Peyer's patch (tissue), 4 donors: Measurements from ENCODE around the gene SERPINF2. TPM values are rescaled to one million over a fixed set of nuclear protein-coding genes. Genes with fewer than 3 reads are reported as not detected.

ENCODE experiments used
- DNase-seq, 3 donors: peaks; one replicate each; pipeline ENCODE4 v3.0.0-alpha.2; 2017 to 2019
- H3K27ac ChIP-seq, 4 donors: fragments of 200-600 bp; sonication (generic); one replicate each; pipeline ENCODE4 v1.5.1; 2016 to 2019
- H3K27me3 ChIP-seq, 2 donors: fragments of 200-600 bp; sonication (generic); one replicate each; pipeline ENCODE4 v1.5.1; 2019
- H3K36me3 ChIP-seq, 3 donors: fragments of 200-600 bp; sonication (generic); one replicate each; pipeline ENCODE4 v1.5.1; 2016 to 2019
- H3K4me1 ChIP-seq, 4 donors: fragments of 200-600 bp; sonication (generic); one replicate each; pipeline ENCODE4 v1.5.1; 2016 to 2019
- H3K4me3 ChIP-seq, 4 donors: fragments of 200-600 bp; sonication (generic); 1 replicate in 3 of 4; 2 replicates in 1 of 4; pipeline ENCODE4 v1.5.1; 2016 to 2019; ENCODE audit warnings: mild to moderate bottlenecking in 1 of 4
- H3K9me3 ChIP-seq, 4 donors: fragments of 200-600 bp; sonication (generic); one replicate each; pipeline ENCODE4 v1.5.1; 2016 to 2019; ENCODE audit warnings: mild to moderate bottlenecking in 1 of 4
- POLR2A ChIP-seq, 2 donors: fragments of 450-650 bp; IDR thresholded peaks; one replicate each; pipeline ENCODE4 v1.5.1; 2017; ENCODE audit warnings: antibody characterized with exemption in 2 of 2, mild to moderate bottlenecking in 2 of 2, moderate library complexity in 2 of 2
- total RNA-seq, 4 donors: library from RNA; depleted of rRNA; stranded (reverse); fragments of >200 nt; gene quantifications; one replicate each; pipeline ENCODE4 v1.1.0, GENCODE V29; 2016
- TF ChIP-seq, protein P1 (sequence below), 6 experiments: fragments of 450-650 bp in 4 of 6; fragments of 200-600 bp in 2 of 6; sonication (generic) in 1 of 6; IDR thresholded peaks; one replicate each; pipeline ENCODE4 v1.5.1; 2017 to 2019; ENCODE audit warnings: antibody characterized with exemption in 6 of 6, mild to moderate bottlenecking in 3 of 6, moderate library complexity in 1 of 6

The SERPINF2 gene
- total RNA-seq, 4 donors from 2014 or later: 4.0 to 9.6 (median 5.6) TPM

DNA sequence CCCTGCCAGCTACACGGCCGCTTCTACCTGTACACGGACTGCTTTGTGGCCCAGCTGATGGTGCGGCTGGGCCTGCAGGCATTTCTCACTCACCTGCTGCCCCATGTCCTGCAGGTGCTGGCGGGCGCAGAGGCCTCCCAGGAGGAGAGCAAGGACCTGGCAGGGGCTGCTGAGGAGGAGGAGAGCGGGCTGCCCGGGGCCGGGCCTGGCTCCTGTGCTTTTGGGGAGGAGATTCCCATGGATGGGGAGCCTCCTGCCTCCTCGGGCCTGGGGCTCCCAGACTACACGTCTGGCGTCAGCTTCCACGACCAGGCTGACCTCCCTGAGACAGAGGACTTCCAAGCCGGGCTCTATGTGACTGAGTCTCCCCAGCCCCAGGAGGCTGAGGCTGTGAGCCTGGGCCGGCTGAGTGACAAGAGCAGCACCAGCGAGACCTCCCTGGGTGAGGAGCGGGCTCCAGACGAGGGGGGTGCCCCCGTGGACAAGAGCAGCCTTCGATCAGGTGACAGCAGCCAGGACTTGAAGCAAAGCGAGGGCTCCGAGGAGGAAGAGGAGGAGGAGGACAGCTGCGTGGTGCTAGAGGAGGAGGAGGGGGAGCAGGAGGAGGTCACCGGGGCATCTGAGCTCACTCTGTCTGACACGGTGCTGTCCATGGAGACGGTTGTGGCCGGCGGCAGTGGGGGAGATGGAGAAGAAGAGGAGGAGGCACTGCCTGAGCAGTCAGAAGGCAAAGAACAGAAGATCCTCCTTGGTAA, 14.6 kb upstream of the SERPINF2 start:
- Histone ChIP-seq H3K27ac (peak overlapping the region in 1 of 4 donors; percentile 10), H3K9me3 (no peaks in the 10 kb centered on the region), H3K4me3 (no peak overlapping the region), H3K4me1 (peaks cover 4 to 39% (median 28%) of the 10 kb centered on the region in 4 donors), H3K27me3 (no peaks in the 10 kb centered on the region), H3K36me3 (peaks cover 0 to 55% (median 0%) of the 10 kb centered on the region in 3 donors)
- no peak for DNase-seq
- no peak for TF ChIP-seq POLR2A (IDR thresholded peaks at IDR 0.05)
- TF ChIP-seq, protein P1, sequence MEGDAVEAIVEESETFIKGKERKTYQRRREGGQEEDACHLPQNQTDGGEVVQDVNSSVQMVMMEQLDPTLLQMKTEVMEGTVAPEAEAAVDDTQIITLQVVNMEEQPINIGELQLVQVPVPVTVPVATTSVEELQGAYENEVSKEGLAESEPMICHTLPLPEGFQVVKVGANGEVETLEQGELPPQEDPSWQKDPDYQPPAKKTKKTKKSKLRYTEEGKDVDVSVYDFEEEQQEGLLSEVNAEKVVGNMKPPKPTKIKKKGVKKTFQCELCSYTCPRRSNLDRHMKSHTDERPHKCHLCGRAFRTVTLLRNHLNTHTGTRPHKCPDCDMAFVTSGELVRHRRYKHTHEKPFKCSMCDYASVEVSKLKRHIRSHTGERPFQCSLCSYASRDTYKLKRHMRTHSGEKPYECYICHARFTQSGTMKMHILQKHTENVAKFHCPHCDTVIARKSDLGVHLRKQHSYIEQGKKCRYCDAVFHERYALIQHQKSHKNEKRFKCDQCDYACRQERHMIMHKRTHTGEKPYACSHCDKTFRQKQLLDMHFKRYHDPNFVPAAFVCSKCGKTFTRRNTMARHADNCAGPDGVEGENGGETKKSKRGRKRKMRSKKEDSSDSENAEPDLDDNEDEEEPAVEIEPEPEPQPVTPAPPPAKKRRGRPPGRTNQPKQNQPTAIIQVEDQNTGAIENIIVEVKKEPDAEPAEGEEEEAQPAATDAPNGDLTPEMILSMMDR (IDR thresholded peaks at IDR 0.05): no peak

DNA sequence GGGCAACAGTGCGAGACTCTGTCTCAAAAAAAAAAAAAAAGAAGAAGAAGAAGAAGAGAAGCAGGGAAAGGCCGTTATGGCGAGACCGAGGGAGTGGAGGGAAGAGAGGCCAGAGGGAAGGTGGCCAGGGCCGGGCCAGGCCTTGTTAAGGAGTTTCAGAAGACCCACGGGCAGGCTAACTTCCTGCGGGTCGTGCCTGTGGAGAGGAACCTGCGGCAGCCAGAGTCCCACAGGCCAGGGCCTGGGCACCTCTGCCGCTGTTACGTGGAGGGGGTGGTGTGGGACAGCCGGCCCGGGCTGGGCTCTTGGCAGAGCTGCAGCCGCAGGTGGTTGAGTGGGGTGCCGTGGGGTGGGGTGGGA, 12.7 kb upstream of the SERPINF2 start:
- Histone ChIP-seq H3K4me3 (peak overlapping the region in 1 of 4 donors; percentile 19), H3K4me1 (peaks cover 0 to 31% (median 17%) of the 10 kb centered on the region in 4 donors), H3K27ac (peak overlapping the region; percentile 73 to 93 (median 88)), H3K9me3 (no peaks in the 10 kb centered on the region), H3K36me3 (peaks cover 0 to 71% (median 0%) of the 10 kb centered on the region in 3 donors), H3K27me3 (no peaks in the 10 kb centered on the region)
- DNase-seq: no peak
- TF ChIP-seq, protein P1 (IDR thresholded peaks at IDR 0.05): no peak

DNA sequence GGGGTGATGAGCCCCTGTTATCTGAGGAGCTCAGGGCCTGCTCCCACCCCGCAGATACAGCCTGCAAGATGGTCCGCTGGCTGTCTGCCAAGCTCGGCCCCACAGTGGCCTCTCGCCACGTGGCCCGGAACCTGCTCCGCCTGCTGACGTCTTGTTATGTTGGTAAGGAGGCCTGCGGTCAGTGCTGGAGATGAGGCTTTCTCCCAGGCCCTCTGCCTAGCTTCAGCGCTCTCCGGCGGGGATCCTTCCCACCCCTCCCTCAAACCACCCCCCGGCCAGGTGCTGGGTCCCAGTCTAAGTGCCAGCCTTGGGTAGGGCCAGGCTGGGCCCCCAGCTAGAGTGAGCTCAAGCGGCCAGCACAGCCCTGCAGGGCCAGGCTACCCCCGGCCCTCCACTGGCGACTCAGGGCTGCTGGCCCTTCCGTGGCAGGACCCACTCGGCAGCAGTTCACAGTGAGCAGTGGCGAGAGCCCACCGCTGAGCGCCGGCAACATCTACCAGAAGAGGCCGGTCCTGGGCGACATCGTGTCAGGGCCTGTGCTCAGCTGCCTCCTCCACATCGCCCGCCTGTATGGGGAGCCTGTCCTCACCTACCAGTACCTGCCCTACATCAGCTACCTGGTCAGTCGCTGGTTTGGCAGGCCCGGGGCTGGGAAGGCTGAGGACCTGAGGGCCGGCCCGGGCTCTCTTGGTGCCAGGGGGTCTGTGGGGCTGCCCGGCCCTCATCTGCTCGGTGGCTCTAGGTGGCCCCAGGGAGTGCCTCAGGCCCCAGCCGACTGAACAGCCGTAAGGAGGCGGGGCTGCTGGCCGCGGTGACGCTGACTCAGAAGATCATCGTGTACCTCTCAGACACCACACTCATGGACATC, 12.1 kb upstream of the SERPINF2 start:
- H3K9me3 ChIP-seq: no peaks in the 10 kb centered on the region
- peak overlapping the region; percentile 73 to 93 (median 88) for H3K27ac ChIP-seq
- peak overlapping the region in 1 of 4 donors; percentile 19 for H3K4me3 ChIP-seq
- TF ChIP-seq, protein P1 (IDR thresholded peaks at IDR 0.05): no peak
- peak in 1 of 2 donors; percentile 19 for TF ChIP-seq POLR2A (IDR thresholded peaks at IDR 0.05)
- H3K36me3 ChIP-seq: peaks cover 0 to 71% (median 0%) of the 10 kb centered on the region in 3 donors
- no peaks in the 10 kb centered on the region for H3K27me3 ChIP-seq
- peak in 2 of 3 donors; percentile 66 to 82 for DNase-seq
- peaks cover 0 to 25% (median 12%) of the 10 kb centered on the region in 4 donors for H3K4me1 ChIP-seq

DNA sequence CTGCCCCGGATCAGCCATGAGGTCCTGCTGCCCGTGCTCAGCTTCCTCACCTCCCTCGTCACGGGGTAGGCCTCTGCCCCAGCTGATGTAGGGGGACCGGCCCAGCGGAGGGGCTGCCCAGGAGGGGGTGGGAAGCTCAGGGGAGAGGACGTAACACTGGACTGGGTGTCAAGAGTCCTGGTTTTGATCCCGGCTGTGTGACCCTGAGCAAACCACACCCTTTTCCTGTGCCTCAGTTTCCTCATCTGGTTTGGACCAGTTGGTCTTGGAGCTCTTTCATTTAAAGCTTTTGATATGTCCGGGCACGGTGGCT, 11.5 kb upstream of the SERPINF2 start:
- DNase-seq: no peak
- H3K27ac ChIP-seq: peak overlapping the region; percentile 73 to 93 (median 88)
- H3K4me1 ChIP-seq: peaks cover 0 to 25% (median 7%) of the 10 kb centered on the region in 4 donors
- peaks cover 0 to 66% (median 0%) of the 10 kb centered on the region in 3 donors for H3K36me3 ChIP-seq
- no peaks in the 10 kb centered on the region for H3K27me3 ChIP-seq
- H3K4me3 ChIP-seq: no peak overlapping the region
- no peaks in the 10 kb centered on the region for H3K9me3 ChIP-seq
- no peak for TF ChIP-seq POLR2A (IDR thresholded peaks at IDR 0.05)
- TF ChIP-seq, protein P1 (IDR thresholded peaks at IDR 0.05): no peak

DNA sequence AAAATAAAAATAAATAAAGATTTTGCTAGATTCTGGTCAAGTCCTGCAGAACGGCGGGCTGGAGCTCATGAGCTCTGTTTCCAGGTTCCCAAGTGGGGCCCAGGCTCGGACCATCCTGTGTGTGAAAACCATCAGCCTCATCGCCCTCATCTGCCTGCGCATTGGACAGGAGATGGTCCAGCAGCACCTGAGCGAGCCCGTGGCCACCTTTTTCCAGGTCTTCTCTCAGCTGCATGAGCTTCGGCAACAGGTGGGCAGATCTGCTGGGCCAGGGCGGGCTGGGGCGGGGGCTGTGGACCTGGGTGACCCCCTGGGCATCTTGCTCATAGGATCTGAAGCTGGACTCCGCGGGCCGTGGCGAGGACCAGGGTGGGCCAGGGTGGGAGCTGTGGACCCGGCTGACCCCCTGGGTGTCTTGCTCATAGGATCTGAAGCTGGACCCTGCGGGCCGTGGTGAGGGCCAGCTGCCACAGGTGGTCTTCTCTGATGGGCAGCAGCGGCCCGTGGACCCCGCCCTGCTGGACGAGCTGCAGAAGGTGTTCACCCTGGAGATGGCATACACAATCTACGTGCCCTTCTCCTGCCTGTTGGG, 10.3 kb upstream of the SERPINF2 start:
- TF ChIP-seq, protein P1 (IDR thresholded peaks at IDR 0.05): no peak
- no peak for TF ChIP-seq POLR2A (IDR thresholded peaks at IDR 0.05)
- H3K9me3 ChIP-seq: no peaks in the 10 kb centered on the region
- no peak overlapping the region for H3K4me3 ChIP-seq
- H3K4me1 ChIP-seq: peaks cover 0 to 30% (median 6%) of the 10 kb centered on the region in 4 donors
- H3K27ac ChIP-seq: peak overlapping the region in 1 of 4 donors; percentile 55
- H3K27me3 ChIP-seq: no peaks in the 10 kb centered on the region
- DNase-seq: no peak
- peaks cover 0 to 58% (median 0%) of the 10 kb centered on the region in 3 donors for H3K36me3 ChIP-seq
